Loucy (cell line): ENCODE results near the gene SLC29A3.

ENCODE experiments used
- H2AFZ ChIP-seq: fragments of 200-600 bp; sonication (generic); 2 replicates; pipeline ENCODE4 v1.6.0; 2016; ENCODE audit warnings: antibody characterized with exemption, mild to moderate bottlenecking, low read length, moderate library complexity
- H3F3A ChIP-seq: fragments of 200-600 bp; 2 replicates; pipeline ENCODE4 v1.6.0; 2016; ENCODE audit warnings: antibody characterized with exemption, low read depth, mild to moderate bottlenecking
- H3K27me3 ChIP-seq: fragments of 200-600 bp; sonication (generic); 2 replicates; pipeline ENCODE4 v1.6.1; 2014; ENCODE audit warnings: low read length, mild to moderate bottlenecking; ENCODE audit not compliant: insufficient read depth, poor library complexity, severe bottlenecking
- H3K36me3 ChIP-seq: fragments of 200-600 bp; sonication (generic); 2 replicates; pipeline ENCODE4 v1.6.1; 2016; ENCODE audit warnings: low read length; ENCODE audit not compliant: insufficient read depth
- H3K4me1 ChIP-seq: fragments of 200-600 bp; sonication (generic); 2 replicates; pipeline ENCODE4 v1.5.1; 2014; ENCODE audit warnings: low read length, mild to moderate bottlenecking; ENCODE audit not compliant: insufficient read depth, poor library complexity, severe bottlenecking
- H3K4me2 ChIP-seq: fragments of 200-600 bp; sonication (generic); 2 replicates; pipeline ENCODE4 v1.6.0; 2014; ENCODE audit warnings: antibody characterized with exemption, low read length, low read depth, mild to moderate bottlenecking; ENCODE audit not compliant: poor library complexity, severe bottlenecking
- H3K4me3 ChIP-seq: fragments of 200-600 bp; sonication (generic); 2 replicates; pipeline ENCODE4 v1.5.1; 2014; ENCODE audit warnings: low read length, mild to moderate bottlenecking, mixed read lengths; ENCODE audit not compliant: poor library complexity, severe bottlenecking
- H3K79me2 ChIP-seq: fragments of 200-600 bp; sonication (generic); 2 replicates; pipeline ENCODE4 v1.6.1; 2014; ENCODE audit warnings: low read length; ENCODE audit not compliant: insufficient read depth
- H3K9ac ChIP-seq: fragments of 200-600 bp; sonication (generic); 2 replicates; pipeline ENCODE4 v1.6.0; 2014; ENCODE audit warnings: mild to moderate bottlenecking, low read depth, low read length, moderate library complexity; ENCODE audit not compliant: poor library complexity, severe bottlenecking
- H3K9me2 ChIP-seq: fragments of 200-600 bp; sonication (generic); replicated peaks from 2 replicates; pipeline ENCODE4 v1.6.1; 2016; ENCODE audit warnings: low read depth, low read length, mixed read lengths
- H3K9me3 ChIP-seq: fragments of 200-600 bp; sonication (generic); 2 replicates; pipeline ENCODE4 v1.6.1; 2014; ENCODE audit warnings: mild to moderate bottlenecking, antibody characterized with exemption, low read length, low read depth; ENCODE audit not compliant: insufficient read depth
- H4K20me1 ChIP-seq: fragments of 200-600 bp; sonication (generic); 2 replicates; pipeline ENCODE4 v1.6.0; 2014; ENCODE audit warnings: antibody characterized with exemption, low read length, mild to moderate bottlenecking; ENCODE audit not compliant: insufficient read depth, poor library complexity, severe bottlenecking
- CTCF ChIP-seq: fragments of 200-600 bp; sonication (generic); conservative IDR thresholded peaks from 2 replicates; pipeline ENCODE4 v1.5.1; 2014; ENCODE audit warnings: mild to moderate bottlenecking, antibody characterized with exemption, low read length
- EZH2phosphoT487 ChIP-seq: fragments of 200-600 bp; IDR thresholded peaks from 2 replicates; pipeline ENCODE4 v1.6.1; 2018; ENCODE audit warnings: antibody characterized with exemption, mild to moderate bottlenecking, moderate library complexity, borderline replicate concordance

SLC29A3 gene

GRCh38 chr10:71309919-71310318, 9.1 kb upstream of the SLC29A3 start:
- H4K20me1 ChIP-seq: no peaks in the 10 kb centered on the region
- peaks cover 6% of the 10 kb centered on the region for H3K4me1 ChIP-seq
- H3K27me3 ChIP-seq: no peaks in the 10 kb centered on the region
- no peaks in the 10 kb centered on the region for H3K9me2 ChIP-seq
- H2AFZ ChIP-seq: no peak overlapping the region
- no peaks in the 10 kb centered on the region for H3K9me3 ChIP-seq
- no peaks in the 10 kb centered on the region for H3F3A ChIP-seq
- H3K79me2 ChIP-seq: no peaks in the 10 kb centered on the region
- H3K36me3 ChIP-seq: no peaks in the 10 kb centered on the region
- H3K4me2 ChIP-seq: no peak overlapping the region
- no peak overlapping the region for H3K4me3 ChIP-seq
- TF ChIP-seq EZH2phosphoT487 (no peak), CTCF (no peak)
- no peak overlapping the region for H3K9ac ChIP-seq

- no peak overlapping the region for H2AFZ ChIP-seq
- H3K9ac ChIP-seq: no peak overlapping the region
- no peaks in the 10 kb centered on the region for H3K27me3 ChIP-seq
- TF ChIP-seq CTCF (no peak), EZH2phosphoT487 (no peak)
- no peaks in the 10 kb centered on the region for H3K9me2 ChIP-seq
- peaks cover 9% of the 10 kb centered on the region; the same call in 1 of the 2 replicates for H3F3A ChIP-seq
- no peaks in the 10 kb centered on the region for H3K36me3 ChIP-seq
- no peaks in the 10 kb centered on the region for H4K20me1 ChIP-seq
- H3K4me3 ChIP-seq: no peak overlapping the region
- no peak overlapping the region for H3K4me2 ChIP-seq
- H3K4me1 ChIP-seq: peaks cover 20% of the 10 kb centered on the region
- no peaks in the 10 kb centered on the region for H3K9me3 ChIP-seq
- H3K79me2 ChIP-seq: no peaks in the 10 kb centered on the region
Measured at GRCh38 chr10:71312220-71312619, 6.8 kb upstream of the SLC29A3 start.

GRCh38 chr10:71312811-71313789, 6.0 kb upstream of the SLC29A3 start:
- no peak overlapping the region for H3K4me2 ChIP-seq
- peaks cover 9% of the 10 kb centered on the region; the same call in 1 of the 2 replicates for H3F3A ChIP-seq
- H3K9me3 ChIP-seq: no peaks in the 10 kb centered on the region
- H3K4me1 ChIP-seq: peaks cover 20% of the 10 kb centered on the region
- H3K79me2 ChIP-seq: no peaks in the 10 kb centered on the region
- H3K9me2 ChIP-seq: no peaks in the 10 kb centered on the region
- no peaks in the 10 kb centered on the region for H4K20me1 ChIP-seq
- H3K36me3 ChIP-seq: no peaks in the 10 kb centered on the region
- no peak for TF ChIP-seq EZH2phosphoT487
- no peak for TF ChIP-seq CTCF
- H3K4me3 ChIP-seq: no peak overlapping the region
- H3K9ac ChIP-seq: no peak overlapping the region
- H2AFZ ChIP-seq: no peak overlapping the region
- no peaks in the 10 kb centered on the region for H3K27me3 ChIP-seq
